HL-60 (cell line): ENCODE results near the gene KARS1.

ENCODE experiments used
- DNase-seq, 2 experiments: peaks; one replicate each; pipeline ENCODE4 v3.0.0-alpha.2; 2010 to 2020; ENCODE audit warnings: low read depth in 1 of 2, low spot score in 1 of 2
- H3K27ac ChIP-seq: fragments of 250-450 bp; sonication (Bioruptor Pico); replicated peaks from 2 replicates; pipeline ENCODE4 v1.5.1; 2020; ENCODE audit warnings: mild to moderate bottlenecking, moderate library complexity
- H3K27me3 ChIP-seq: fragments of 250-450 bp; sonication (Bioruptor Pico); 2 replicates; pipeline ENCODE4 v1.5.1; 2021; ENCODE audit warnings: mild to moderate bottlenecking, moderate library complexity; ENCODE audit not compliant: insufficient read depth, poor library complexity, severe bottlenecking
- H3K4me3 ChIP-seq: replicated peaks from 2 replicates; pipeline ENCODE4 v1.5.1; 2011; ENCODE audit warnings: mild to moderate bottlenecking, control low read depth, low read length; ENCODE audit not compliant: insufficient read depth
- GABPA ChIP-seq: IDR thresholded peaks from 2 replicates; pipeline ENCODE4 v1.6.1; 2012; ENCODE audit warnings: low read depth
- POLR2AphosphoS5 ChIP-seq: IDR thresholded peaks from 2 replicates; pipeline ENCODE4 v1.6.1; 2012; ENCODE audit warnings: low read depth
- SPI1 ChIP-seq: IDR thresholded peaks from 2 replicates; pipeline ENCODE4 v1.6.1; 2012; ENCODE audit warnings: low read depth, mild to moderate bottlenecking, borderline replicate concordance
- TF ChIP-seq, protein P1 (sequence below): IDR thresholded peaks from 2 replicates; pipeline ENCODE4 v1.6.1; 2012; ENCODE audit warnings: low read depth; ENCODE audit not compliant: insufficient replicate concordance
- TF ChIP-seq, protein P2 (sequence below): IDR thresholded peaks from one replicate; pipeline ENCODE4 v1.5.1; 2011; ENCODE audit warnings: low read length, control low read depth, inconsistent platforms; ENCODE audit not compliant: insufficient read depth

The KARS1 gene

DNA sequence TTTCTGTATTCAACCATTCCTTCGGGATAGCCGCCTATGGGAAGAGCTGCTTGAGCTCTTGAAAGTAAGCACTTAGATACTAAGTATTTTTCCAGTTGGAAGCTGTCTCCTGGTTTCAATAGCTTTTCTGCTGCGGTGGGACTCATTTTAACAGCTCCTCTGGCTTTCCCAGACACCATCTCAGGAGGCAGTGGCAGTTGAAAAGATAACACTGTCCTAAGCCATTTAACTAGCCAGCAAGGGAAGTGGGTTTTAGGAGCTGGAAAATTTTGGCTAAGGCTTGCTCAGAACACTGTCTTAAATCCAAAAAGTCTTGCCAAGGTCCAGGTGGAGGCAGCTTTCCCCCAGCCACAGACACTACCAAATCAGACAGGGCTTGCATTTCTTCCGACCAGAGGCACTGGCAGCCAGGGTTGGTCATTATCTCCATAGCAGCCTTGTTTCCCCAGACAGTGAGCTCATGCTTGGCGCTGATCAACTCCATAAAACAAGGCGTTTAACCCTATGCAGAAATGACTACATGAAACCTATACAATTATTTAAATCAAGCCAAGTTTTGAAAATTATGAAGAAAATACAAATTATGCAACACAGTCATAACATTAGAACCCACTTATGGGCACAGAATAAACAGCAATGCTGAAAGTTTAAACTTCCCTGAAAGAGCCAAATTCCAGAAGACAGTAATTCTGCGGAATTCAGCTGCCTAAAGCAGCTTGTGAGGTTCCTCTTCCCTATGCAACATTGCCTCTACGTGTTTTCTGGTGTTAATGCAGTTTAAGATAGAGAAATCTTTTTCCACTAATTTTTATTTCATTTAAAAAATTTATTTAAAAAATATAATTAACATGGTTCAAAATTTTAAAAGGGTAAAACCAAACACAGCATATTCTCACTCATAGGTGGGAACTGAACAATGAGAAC, 56.3 kb downstream of the KARS1 start:
- no peak overlapping the region for H3K27ac ChIP-seq
- H3K27me3 ChIP-seq = no peaks in the 10 kb centered on the region
- H3K4me3 ChIP-seq = no peak overlapping the region
- TF ChIP-seq, protein P1, sequence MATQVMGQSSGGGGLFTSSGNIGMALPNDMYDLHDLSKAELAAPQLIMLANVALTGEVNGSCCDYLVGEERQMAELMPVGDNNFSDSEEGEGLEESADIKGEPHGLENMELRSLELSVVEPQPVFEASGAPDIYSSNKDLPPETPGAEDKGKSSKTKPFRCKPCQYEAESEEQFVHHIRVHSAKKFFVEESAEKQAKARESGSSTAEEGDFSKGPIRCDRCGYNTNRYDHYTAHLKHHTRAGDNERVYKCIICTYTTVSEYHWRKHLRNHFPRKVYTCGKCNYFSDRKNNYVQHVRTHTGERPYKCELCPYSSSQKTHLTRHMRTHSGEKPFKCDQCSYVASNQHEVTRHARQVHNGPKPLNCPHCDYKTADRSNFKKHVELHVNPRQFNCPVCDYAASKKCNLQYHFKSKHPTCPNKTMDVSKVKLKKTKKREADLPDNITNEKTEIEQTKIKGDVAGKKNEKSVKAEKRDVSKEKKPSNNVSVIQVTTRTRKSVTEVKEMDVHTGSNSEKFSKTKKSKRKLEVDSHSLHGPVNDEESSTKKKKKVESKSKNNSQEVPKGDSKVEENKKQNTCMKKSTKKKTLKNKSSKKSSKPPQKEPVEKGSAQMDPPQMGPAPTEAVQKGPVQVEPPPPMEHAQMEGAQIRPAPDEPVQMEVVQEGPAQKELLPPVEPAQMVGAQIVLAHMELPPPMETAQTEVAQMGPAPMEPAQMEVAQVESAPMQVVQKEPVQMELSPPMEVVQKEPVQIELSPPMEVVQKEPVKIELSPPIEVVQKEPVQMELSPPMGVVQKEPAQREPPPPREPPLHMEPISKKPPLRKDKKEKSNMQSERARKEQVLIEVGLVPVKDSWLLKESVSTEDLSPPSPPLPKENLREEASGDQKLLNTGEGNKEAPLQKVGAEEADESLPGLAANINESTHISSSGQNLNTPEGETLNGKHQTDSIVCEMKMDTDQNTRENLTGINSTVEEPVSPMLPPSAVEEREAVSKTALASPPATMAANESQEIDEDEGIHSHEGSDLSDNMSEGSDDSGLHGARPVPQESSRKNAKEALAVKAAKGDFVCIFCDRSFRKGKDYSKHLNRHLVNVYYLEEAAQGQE = no peak
- TF ChIP-seq POLR2AphosphoS5 (no peak), SPI1 (no peak), GABPA (no peak)
- TF ChIP-seq, protein P2, sequence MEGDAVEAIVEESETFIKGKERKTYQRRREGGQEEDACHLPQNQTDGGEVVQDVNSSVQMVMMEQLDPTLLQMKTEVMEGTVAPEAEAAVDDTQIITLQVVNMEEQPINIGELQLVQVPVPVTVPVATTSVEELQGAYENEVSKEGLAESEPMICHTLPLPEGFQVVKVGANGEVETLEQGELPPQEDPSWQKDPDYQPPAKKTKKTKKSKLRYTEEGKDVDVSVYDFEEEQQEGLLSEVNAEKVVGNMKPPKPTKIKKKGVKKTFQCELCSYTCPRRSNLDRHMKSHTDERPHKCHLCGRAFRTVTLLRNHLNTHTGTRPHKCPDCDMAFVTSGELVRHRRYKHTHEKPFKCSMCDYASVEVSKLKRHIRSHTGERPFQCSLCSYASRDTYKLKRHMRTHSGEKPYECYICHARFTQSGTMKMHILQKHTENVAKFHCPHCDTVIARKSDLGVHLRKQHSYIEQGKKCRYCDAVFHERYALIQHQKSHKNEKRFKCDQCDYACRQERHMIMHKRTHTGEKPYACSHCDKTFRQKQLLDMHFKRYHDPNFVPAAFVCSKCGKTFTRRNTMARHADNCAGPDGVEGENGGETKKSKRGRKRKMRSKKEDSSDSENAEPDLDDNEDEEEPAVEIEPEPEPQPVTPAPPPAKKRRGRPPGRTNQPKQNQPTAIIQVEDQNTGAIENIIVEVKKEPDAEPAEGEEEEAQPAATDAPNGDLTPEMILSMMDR = no peak
- no peak for DNase-seq

DNA sequence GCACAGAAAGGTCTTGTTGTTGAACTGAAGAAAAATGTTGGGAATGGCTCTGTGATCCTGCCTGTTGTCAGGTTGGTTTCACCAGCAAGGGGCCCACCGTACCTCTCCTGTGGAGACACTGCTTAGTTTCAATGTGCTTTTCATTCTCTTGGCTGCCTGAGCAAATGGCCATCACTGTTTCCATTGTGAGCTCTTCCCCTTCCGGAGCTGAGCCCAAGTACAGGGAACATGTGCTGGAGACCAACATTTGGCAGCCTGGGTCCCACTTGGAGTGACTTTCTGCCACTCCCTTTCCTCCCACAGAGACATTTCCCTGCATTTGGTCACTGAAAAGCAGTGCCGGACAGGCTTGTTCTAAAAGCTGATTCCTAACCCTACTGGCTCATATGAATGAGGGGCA, 58.2 kb downstream of the KARS1 start:
- no peaks in the 10 kb centered on the region for H3K27me3 ChIP-seq
- DNase-seq = no peak
- TF ChIP-seq SPI1 = no peak
- TF ChIP-seq, protein P2 = no peak
- TF ChIP-seq, protein P1 = no peak
- TF ChIP-seq POLR2AphosphoS5 = no peak
- no peak for TF ChIP-seq GABPA
- H3K4me3 ChIP-seq = no peak overlapping the region
- H3K27ac ChIP-seq = no peak overlapping the region

DNA sequence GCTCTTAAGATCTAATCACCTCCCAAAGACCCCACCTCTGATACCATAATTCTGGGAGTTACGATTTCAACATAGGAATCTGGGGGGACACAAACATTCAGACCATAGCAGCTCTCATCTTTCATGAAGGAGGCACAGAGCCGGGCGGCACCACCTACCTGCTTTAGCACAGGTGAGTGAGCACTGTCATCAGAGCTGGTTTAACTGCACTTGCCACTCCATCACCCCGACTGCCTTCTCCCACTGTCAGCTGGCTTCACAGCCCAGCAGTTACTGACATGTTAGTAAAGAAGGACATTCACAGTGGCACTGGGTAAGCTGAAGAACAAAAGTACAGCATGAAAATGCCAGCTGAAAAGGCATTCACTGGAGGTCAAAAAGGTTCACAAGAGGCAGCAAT, 58.7 kb downstream of the KARS1 start:
- TF ChIP-seq, protein P1 = no peak
- TF ChIP-seq GABPA (no peak), SPI1 (no peak), POLR2AphosphoS5 (no peak)
- TF ChIP-seq, protein P2 = no peak

More for the DNA sequence above, 58.7 kb downstream of the KARS1 start:
- Histone ChIP-seq H3K27ac (no peak overlapping the region), H3K27me3 (no peaks in the 10 kb centered on the region), H3K4me3 (no peak overlapping the region)
- no peak for DNase-seq
